Measurements from ENCODE around the gene PHLPP1.
"Not testable (repeated sequence)": the region's sequence is repeated elsewhere in the genome, so short reads cannot be mapped to it uniquely, and the experiment has no call there.

The PHLPP1 gene

DNA sequence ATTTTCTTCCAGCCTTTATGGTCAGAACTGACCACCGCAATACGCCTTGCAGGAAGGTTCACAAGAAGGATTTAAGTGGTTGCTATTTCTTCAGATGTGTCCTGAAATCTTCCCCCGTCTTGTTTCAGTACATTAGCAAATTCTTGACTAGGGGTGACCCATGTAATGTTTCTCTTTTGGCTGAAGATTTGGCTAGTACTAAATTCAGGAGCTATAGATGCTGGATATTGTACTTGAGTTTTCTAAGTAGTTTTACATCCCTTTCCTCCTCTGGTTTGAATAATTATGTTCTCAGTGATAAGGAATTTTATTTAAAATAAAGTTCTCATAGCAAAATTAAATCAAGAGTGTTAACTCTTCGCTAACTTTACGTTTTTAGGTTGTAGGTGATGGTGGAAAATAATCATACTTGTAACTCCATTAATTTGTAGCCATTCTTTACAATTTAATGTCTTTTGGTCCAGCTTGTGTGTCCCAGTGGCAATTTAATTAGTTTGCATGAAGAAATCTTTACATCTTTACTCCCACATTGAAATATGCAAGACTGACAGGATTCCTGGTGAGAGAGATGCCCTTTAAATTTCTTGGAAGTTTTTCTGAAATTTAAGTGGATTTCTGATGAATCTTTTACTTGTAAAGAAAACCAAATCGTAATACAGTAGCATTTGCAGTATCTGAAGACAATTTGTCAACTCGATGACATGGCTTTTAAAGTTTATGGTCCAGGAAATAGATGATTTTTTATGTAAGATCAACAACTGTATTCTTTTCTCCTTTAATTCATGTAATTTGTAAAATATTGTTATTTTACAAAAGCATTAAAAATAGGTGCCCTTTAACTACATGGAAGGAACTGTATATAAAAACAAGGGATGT, 2.8 kb downstream of the PHLPP1 start:
- DNase-seq = no peak

DNA sequence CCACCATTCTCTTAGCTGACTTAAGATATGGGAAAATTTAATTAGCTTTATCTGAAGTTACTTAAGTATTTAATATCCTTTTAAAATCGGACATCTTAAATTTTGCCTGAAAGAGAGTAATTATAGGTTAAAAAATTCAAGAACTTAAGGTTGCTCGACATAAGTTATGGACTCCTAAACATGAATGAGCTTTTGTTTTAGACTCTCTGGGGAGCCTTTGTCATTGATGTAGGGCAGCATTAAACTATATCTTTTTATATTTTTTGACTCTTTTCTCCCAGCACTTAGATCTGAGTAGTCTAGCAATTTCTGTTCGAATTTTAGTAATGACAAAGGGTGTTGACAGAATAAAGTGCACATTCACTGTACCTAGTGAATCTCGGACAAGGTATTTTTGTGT, 4.7 kb downstream of the PHLPP1 start:
- no peak for DNase-seq

DNA sequence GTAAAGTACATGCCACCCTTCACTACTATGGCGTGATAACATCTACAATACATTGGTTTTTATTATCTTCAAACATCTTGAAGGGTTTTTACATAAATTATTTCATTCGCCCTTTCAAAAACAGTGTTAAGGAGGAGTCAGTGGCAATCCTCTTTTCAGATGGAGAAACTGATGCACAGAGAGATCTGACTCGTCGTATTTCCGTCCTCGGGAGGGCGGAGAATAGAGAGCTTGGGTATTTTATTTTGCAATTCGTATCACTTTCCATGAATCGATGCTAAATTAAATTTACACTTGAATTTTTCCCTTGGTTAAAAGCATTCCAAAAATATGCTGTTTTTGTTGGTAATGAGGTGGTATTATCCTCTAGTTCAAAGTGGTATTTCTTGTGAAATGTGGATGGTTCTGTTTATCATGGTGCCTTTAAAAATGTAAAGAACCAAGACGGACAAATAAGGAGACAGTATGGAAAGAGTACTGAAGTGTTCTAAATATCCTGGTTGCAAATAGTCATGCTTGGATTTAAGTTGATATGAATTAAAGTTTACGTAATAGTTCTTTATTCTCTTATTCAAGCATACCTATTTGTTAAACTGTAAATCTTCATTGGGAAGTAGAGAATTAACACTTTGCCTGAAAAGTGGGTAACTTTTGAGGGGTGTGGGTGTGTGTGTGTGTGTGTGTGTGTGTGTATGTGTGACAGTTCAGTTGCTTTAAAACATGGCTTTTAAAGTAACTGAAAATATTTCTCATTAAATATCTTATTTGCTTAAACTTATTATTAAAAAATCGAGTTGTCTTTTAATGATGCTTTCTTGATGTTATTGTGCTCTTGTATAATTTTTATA, 5.6 kb downstream of the PHLPP1 start:
- no peak for DNase-seq

DNA sequence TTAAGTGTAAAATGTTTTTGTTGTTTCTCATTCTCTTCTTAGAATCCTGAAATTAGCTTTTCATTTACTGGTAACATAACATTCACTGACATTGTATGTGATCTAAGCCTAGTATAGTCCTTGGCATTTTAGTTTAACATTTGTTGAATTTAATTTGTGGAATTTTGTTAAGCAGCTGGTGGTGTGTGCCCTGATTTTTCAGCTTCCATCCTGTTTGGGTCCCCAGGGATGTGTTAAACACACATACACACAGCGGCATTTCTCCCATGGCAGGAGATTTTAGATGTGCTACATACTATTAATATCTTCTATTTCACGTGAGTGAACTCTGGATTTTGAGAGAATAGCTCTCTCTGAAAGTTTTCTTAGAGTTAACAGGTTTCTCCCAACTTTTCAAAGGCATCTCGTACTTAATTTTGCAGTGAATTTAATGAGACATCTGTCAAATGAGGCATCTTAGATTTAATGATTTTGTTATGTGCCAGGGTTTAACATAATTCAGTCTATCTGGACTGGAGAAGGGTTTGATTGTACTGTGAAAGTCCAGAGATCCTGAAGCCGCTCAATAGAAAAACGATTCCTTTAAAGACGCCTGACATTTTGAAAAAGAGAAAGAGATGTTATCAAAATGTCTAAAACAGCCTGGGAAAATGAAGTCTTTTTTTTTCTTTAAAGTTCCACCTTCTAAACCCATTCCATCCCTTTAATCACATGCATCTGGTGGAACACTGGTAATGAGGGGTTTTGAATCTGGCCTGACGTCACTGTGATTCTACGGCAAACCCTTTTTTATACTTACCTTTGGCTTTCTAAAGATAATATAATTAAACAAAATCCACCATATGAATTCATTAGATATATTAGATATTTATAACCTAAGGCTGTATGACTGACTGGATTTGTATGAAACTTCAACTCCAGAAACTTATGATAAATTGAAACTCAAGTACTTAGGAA, 6.8 kb downstream of the PHLPP1 start:
- DNase-seq = no peak

DNA sequence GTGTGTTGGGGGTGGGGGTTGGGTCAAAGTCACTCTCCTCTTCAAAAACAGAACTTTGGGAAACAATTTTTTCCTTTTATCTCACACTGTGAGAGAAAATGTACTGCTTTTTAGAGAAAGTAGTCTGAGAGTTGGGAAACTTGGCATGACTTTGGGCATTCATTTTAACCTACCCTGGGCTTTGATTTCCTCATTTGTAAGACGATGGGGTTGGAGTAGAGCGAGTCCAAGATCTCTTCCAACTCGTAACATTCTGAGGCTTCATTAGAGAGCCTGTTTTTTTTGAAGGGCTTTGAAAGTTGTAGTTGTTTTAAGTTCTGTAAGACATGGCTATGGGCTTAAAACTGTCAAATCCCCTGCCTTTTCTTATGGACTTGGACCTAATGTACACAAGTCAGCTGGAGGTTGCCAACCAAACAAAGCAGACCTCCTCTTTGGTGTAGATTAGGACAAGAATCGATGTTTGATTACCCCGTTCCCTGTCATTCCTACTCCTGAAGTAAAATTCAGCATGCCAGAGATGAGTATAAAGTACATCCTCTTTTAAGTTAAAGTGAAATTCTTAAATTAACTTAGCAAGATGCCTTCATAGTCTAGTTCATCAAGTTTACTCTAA, 8.4 kb downstream of the PHLPP1 start:
- DNase-seq = no peak

DNA sequence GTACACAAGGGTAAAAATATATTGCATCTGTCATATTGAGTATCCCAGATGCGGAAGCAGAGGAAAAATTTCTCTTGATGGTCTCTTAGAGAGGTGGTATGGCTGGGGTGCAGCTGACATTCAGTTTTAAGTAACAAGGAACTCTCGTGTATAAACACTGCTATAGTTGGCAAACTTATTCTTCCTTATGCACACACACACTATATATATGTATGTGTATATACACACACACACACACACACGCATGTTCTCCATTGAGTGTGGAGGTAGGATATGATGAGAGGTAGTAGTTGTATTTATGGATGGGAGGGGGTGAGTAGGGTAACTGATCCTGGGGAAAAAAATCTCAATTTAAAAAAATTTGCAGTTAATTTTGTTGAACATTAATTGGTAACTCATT, 10.6 kb downstream of the PHLPP1 start:
- DNase-seq = no peak

DNA sequence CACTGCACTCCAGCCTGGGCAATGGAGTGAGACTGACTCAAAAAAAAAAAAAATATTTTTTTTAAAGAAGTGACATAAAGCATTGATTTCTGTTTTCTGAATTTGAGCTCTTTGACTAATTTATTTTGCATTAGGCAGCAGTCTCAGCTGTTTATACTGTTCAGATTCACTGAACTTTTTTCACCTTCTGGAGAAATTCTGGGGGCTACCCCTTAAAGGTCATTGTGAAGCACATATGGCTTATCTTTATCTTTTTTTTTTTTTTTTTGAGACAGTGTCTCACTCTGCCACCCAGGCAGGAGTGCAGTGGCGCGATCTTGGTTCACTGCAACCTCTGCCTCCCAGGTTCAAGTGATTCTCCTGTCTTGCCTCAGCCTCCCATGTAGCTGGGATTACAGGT, 12.9 kb downstream of the PHLPP1 start:
- no peak for DNase-seq

DNA sequence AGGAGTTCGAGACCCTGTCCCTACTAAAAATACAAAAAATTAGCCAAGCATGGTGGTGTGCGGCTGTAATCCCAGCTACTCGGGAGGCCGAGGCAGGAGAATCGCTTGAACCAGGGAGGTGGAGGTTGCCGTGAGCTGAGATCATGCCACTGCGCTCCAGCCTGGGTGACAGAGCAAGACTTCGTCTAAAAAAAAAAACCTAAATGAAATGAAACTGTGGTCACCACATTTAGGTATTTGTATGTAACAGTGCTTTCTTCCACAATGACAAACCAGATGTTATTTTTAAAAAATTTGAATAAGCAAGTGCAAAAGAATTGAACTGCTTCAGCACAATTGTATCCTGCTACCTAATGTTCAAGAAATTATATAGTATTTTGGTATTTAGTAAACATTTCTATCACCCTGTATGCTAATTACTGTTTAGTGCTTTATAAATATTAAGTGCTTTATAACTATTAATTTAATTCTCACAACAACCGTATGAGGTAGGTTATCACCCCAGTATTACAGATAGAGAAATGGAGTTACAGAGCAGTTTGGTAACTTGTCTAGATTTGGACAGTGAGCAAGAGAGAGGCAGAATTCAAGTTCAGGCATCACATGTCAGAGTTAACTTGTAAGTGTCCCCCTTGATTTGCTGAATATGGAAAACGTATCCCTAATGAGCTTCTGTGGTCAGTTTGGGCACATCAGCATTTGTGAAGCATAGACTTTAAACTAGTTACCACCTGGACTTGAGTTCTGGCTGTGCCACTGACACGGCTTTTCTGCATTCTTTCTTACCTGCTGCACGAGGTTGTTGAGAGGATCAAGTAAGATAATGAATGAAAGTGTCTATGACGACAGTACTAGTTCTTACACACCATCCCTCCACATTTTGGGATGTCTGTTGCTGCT, 14.4 kb downstream of the PHLPP1 start:
- DNase-seq = no peak

DNA sequence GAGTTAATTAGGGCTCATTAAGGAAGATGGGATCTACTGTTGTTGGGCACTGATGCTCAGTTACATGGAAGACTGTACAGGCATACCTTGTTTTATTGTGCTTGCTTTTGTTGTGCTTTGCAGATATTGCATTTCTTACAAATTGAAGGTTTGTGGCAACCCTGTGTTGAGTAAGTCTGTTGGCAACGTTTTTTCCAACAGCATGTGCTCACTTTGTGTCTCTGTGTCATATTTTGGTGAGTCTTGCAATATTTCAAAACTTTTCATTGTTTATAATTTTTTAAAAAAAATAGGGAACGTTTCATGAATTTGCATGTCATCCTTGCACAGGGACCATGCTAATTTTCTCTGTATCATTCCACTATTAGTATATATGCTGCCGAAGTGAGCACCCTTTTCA, 15.6 kb downstream of the PHLPP1 start:
- DNase-seq = no peak

DNA sequence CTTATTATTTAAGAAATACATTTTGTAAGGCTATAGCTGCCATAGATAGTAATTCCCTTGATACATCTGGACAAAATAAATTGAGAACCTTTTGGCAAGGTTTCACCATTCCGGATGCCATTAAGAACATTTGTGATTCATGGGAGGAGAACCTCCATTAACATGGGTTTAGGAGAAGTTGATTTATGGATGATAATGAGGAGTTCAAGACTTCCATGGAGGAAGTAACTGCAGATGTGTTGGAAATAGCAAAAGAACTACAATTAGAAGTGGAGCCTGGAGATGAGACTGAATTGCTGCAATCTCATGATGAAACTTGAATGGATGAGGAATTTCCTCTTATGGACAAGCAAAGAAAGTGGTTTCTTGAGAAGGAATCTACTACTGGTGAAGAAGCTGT, 17.3 kb downstream of the PHLPP1 start:
- DNase-seq = no peak

DNA sequence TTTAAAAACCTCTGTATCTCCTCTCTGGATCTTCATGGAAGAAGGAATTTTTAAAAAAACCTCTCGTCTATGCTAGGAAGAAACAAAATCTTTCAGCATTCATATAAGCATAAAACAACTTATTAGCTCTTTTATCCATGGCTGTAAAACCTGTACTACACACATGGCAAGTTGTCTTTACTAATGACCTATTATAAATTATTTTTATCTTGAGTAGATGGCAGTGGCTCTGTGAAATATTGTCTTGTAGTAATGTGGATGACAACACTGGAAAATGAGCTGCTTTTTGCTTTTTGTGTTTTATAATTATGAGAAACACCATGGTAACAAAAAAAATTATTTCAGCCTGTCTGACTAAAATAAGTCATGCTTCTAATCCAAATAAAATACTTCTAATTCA, 18.9 kb downstream of the PHLPP1 start:
- no peak for DNase-seq

DNA sequence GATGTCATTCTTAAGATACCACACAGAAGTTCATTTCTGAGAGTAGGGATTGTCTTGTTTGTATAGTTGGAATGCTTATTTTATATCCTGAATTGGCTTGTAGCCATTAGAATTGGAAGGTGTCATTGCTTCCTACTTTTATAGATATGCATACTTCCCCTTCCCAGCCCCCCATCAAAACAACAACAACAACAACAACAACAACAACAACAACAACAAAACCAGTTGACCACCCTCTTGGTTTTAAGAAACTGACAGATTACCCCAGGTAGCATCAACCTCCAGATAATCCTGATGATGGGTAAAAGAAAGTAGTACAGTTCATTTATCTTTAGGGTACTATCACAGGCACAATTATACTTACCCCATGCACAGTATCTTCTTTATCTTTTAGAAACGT, 20.0 kb downstream of the PHLPP1 start:
- no peak for DNase-seq

DNA sequence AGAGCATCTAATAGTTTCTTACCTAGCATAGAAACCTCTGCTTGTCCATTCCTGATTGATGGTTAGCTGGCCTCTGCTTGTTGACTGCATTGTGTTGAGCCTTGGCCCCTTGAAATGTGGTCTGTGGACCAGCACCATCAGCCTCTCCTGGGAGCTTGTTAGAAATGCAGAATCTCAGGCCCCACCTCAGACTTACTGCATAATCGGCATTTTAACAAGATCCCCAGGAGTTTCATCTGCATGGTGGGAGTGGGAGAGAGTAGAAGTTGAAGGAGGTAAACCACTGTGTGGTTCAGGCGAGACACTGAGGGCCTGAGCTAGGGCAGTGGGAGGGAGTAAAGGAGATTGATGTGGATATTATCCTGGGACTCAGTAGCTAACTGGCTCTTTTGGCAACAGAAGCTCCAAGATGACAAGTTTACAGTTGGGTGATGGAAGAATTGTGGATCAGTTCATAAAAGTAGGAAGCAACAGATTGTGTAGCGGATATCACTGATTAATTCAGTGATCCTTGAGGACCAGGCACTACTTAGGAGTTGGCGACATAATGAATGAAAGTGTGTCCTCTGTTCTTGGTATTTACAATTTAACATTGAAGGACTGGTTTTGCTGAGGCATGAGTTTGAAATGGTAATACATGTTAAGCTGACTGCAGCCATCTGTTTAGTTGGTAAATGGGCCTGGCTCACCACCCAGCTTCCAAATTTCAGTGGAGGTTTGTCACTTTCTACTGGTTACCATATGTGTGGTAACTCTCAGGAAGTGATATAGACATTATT, 20.9 kb downstream of the PHLPP1 start:
- no peak for DNase-seq

DNA sequence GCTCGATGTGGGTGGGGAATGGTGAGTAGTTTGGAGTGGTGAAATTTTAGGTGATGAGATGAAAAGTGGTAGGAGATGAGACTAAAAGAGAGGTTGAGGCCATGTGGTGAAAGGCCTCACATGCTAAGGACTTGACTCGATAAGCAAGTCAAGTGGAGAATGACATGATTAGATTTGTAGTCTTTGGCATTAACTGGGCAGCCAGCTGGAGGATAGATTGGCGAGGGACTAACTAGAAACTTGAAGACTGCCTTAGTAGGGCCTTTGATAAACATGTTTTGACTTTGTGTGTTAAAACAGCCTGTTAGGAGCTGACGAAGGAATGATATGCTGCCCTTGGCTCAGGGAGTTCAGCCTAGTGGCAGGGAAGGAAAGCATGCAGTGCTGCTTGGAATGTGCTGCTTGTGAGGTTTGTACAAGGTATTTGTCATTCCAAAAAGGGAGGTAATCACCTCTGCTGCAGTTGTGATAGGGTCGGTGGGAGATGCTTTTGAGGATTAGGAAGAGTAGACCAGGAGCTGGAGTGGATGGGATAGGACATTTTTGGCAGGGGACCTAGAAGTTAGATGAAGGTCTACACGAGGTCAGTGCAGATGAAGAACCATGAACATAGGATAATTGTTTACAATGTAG, 22.0 kb downstream of the PHLPP1 start:
- no peak for DNase-seq

DNA sequence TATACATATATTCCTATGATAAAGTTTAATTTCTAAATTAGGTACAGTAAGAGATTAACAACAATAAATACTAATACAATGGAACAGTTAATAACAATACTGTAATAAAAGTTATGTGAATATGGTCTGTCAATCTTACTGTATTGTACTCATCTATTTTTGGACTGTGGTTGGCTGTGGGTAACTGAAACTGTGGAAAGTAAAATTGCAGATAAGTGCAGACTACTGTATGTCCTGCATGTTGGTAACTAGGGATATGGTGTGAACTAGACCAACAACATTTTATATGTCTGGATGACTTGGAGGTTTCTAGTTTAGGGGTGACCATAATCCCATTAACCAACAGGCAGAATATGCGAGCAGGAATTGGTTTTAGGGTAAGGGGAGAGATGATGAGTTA, 23.3 kb downstream of the PHLPP1 start:
- DNase-seq = no peak

DNA sequence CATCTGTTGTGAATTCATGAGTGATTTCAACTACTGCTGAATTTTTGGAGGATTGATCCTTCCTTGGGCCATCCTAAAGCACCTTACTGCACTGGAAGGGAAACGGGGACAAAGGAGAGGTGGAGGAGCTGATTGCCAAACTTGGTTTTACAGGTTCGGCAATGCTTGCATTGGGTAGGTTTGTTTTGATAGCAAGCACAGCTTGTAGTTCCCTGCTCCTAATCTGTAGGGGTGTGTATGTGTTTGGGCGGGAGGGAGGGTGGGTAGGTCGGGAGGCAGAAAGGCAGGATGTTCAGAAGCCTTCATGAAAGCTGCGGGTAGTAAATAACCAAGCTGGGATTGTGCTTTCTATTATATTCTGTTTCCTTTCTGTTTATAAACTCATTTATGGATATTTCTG, 24.6 kb downstream of the PHLPP1 start:
- no peak for DNase-seq

DNA sequence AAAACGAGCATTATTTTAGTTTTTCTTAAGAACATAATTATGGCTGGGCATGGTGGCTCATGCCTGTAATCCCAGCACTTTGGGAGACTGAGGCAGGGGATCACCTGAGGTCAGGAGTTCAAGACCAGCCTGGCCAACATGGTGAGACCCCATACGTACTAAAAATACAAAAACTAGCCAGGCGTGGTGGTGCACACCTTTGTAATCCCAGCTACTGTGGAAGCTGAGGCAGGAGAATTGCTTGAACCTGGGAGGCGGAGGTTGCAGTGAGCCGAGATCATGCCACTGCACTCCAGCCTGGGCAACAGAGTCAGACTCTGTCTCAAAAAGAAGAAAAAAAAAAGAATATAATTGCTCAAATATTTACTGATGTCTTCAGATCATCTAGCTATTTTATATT, 25.3 kb downstream of the PHLPP1 start:
- not testable (repeated sequence) for DNase-seq

DNA sequence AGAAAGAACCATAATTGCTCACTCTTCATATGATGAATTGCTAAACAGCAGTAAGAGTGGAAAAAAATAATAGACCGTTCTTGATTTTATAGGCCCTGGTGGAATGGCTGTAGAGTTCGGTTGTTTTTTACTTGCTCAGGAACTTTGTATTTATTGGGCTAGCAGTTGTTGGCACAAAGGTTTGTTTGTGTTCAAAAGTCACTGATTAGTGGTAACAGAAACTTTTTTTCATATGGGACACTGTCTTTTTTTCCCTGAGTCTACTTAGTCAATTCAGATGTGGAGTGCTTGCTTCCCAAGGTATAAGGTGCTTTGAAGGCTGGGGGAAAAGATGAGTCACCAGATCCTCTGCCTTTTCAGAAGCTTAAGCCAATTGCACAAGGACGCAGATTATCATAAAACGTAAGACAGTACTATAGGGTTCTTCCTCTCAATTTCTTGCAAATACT, 25.8 kb downstream of the PHLPP1 start:
- no peak for DNase-seq

DNA sequence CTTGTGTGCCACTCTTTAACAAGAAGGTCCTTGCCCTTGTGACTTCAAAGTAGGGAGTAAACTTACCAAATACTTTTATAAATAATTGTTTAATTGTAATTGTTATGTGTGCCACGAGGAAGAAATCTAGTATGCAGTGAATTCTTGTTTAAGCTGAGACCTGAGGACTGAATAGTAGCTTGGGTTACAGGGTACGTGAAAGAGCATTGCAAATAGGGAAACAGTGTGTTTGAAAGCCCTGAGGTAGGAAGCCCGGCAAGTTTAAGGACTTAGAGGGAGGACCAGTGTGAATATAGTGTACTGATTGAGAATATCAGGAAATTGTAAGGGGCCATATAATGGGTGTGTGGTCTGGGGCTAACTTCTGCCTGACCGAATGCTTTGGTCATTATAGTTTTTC, 26.2 kb downstream of the PHLPP1 start:
- DNase-seq = no peak

Data from NCI-H187 (cell line).